SK-N-SH treated with all-trans-retinoic acid at 6 μM for 48 hours (cell line): ENCODE measurements around the gene OR3A1.
"Not testable (repeated sequence)": the region's sequence is repeated elsewhere in the genome, so short reads cannot be mapped to it uniquely, and the experiment has no call there.

Source experiments
- ATAC-seq: fragments of 200-7000 bp; cut with Tn5 transposase; 3 replicates; pipeline ENCODE4 v1.9.1; 2020; ENCODE audit warnings: mild to moderate bottlenecking, moderate library complexity
- ARNTL ChIP-seq: fragments of 450-650 bp; formaldehyde crosslinking; IDR thresholded peaks from 2 replicates; pipeline ENCODE4 v1.5.0; 2020; ENCODE audit warnings: low read depth, mild to moderate bottlenecking, moderate library complexity, borderline replicate concordance
- BACH2 ChIP-seq: fragments of 250-450 bp; sonication (Bioruptor Pico); IDR thresholded peaks from 2 replicates; pipeline ENCODE4 v1.9.0; 2021; ENCODE audit warnings: mild to moderate bottlenecking, borderline replicate concordance
- CREB5 ChIP-seq: fragments of 250-450 bp; sonication (Bioruptor Pico); IDR thresholded peaks from 2 replicates; pipeline ENCODE4 v1.5.1; 2020; ENCODE audit warnings: low read depth, mild to moderate bottlenecking, moderate library complexity
- CSDC2 ChIP-seq: fragments of 250-450 bp; sonication (Bioruptor Pico); IDR thresholded peaks from 2 replicates; pipeline ENCODE4 v1.5.0; 2020; ENCODE audit warnings: mild to moderate bottlenecking, moderate library complexity
- ESRRG ChIP-seq: fragments of 250-450 bp; sonication (Bioruptor Pico); IDR thresholded peaks from 2 replicates; pipeline ENCODE4 v1.6.1; 2021; ENCODE audit warnings: mild to moderate bottlenecking
- GLIS3 ChIP-seq: fragments of 250-450 bp; sonication (Bioruptor Pico); IDR thresholded peaks from 2 replicates; pipeline ENCODE4 v1.5.0; 2020; ENCODE audit warnings: mild to moderate bottlenecking, moderate library complexity
- ISL1 ChIP-seq: fragments of 250-450 bp; sonication (Bioruptor Pico); IDR thresholded peaks from 2 replicates; pipeline ENCODE4 v2.1.2; 2022; ENCODE audit warnings: mild to moderate bottlenecking, moderate library complexity
- OSR1 ChIP-seq: fragments of 250-450 bp; sonication (Bioruptor Pico); IDR thresholded peaks from 2 replicates; pipeline ENCODE4 v1.8.0; 2022; ENCODE audit warnings: moderate library complexity, mild to moderate bottlenecking, inconsistent platforms
- PATZ1 ChIP-seq: fragments of 250-450 bp; sonication (Bioruptor Pico); IDR thresholded peaks from 2 replicates; pipeline ENCODE4 v1.8.0; 2020; ENCODE audit warnings: mild to moderate bottlenecking, moderate library complexity, borderline replicate concordance
- POU6F1 ChIP-seq: fragments of 250-450 bp; sonication (Bioruptor Pico); IDR thresholded peaks from 2 replicates; pipeline ENCODE4 v1.8.0; 2021; ENCODE audit warnings: low read depth, mild to moderate bottlenecking, moderate library complexity, borderline replicate concordance
- PPARA ChIP-seq: fragments of 250-450 bp; sonication (Bioruptor Pico); IDR thresholded peaks from 2 replicates; pipeline ENCODE4 v1.5.0; 2020; ENCODE audit warnings: mild to moderate bottlenecking, borderline replicate concordance
- TCF4 ChIP-seq: fragments of 250-450 bp; sonication (Bioruptor Pico); IDR thresholded peaks from 2 replicates; pipeline ENCODE4 v1.8.0; 2021; ENCODE audit warnings: mild to moderate bottlenecking, moderate library complexity, borderline replicate concordance
- TSHZ2 ChIP-seq: fragments of 250-450 bp; sonication (Bioruptor Pico); IDR thresholded peaks from 2 replicates; pipeline ENCODE4 v1.5.0; 2020; ENCODE audit warnings: mild to moderate bottlenecking, moderate library complexity
- ZC3H10 ChIP-seq: fragments of 250-450 bp; sonication (Bioruptor Pico); IDR thresholded peaks from 2 replicates; pipeline ENCODE4 v1.5.1; 2021; ENCODE audit warnings: mild to moderate bottlenecking, moderate library complexity
- ZFP3 ChIP-seq: fragments of 250-450 bp; sonication (Bioruptor Pico); IDR thresholded peaks from 2 replicates; pipeline ENCODE4 v1.5.0; 2020; ENCODE audit warnings: mild to moderate bottlenecking, moderate library complexity
- ZFP30 ChIP-seq: fragments of 450-650 bp; formaldehyde crosslinking; IDR thresholded peaks from 2 replicates; pipeline ENCODE4 v1.5.0; 2022; ENCODE audit warnings: mild to moderate bottlenecking, moderate library complexity
- ZNF565 ChIP-seq: fragments of 450-650 bp; formaldehyde crosslinking; conservative IDR thresholded peaks from 2 replicates; pipeline ENCODE4 v1.5.0; 2020; ENCODE audit warnings: low read depth, mild to moderate bottlenecking, moderate library complexity
- ZNF70 ChIP-seq: fragments of 450-650 bp; formaldehyde crosslinking; IDR thresholded peaks from 2 replicates; pipeline ENCODE4 v1.5.0; 2020; ENCODE audit warnings: mild to moderate bottlenecking, moderate library complexity
- ZNF8 ChIP-seq: fragments of 450-650 bp; formaldehyde crosslinking; IDR thresholded peaks from 2 replicates; pipeline ENCODE4 v1.5.0; 2020; ENCODE audit warnings: mild to moderate bottlenecking, moderate library complexity

The OR3A1 gene

GRCh38 chr17:3308603-3309002 lies 10.4 kb upstream of the OR3A1 start:
- no peak for ATAC-seq
- TF ChIP-seq CREB5 (CRISPR knock-in tag) (no peak), ZNF565 (CRISPR knock-in tag) (no peak), PPARA (CRISPR knock-in tag) (no peak), BACH2 (CRISPR knock-in tag) (no peak), PATZ1 (no peak), CSDC2 (CRISPR knock-in tag) (no peak)
- TF ChIP-seq, all 23 proteins: peak for 0

- no peak for ATAC-seq
- no peak for TF ChIP-seq ISL1
- TF ChIP-seq PATZ1, result no peak
- TF ChIP-seq ZC3H10 (CRISPR knock-in tag), result no peak
- TF ChIP-seq PPARA (CRISPR knock-in tag), result no peak
- TF ChIP-seq TSHZ2 (CRISPR knock-in tag), result no peak
- TF ChIP-seq OSR1 (CRISPR knock-in tag), result no peak
- no peak for TF ChIP-seq GLIS3 (CRISPR knock-in tag)
- TF ChIP-seq ZNF8 (CRISPR knock-in tag), result no peak
- no peak for TF ChIP-seq ZFP30
- TF ChIP-seq CREB5 (CRISPR knock-in tag), result no peak
These were observed 2.5 kb downstream of the OR3A1 start for GRCh38 chr17:3295632-3296031.

- ATAC-seq, result not testable (repeated sequence)
These were observed 4.6 kb downstream of the OR3A1 start for GRCh38 chr17:3293548-3293947.

GRCh38 chr17:3282901-3283300 lies 15.3 kb downstream of the OR3A1 start:
- no peak for TF ChIP-seq ARNTL (CRISPR knock-in tag)
- TF ChIP-seq ISL1, result no peak
- no peak for TF ChIP-seq ESRRG
- no peak for TF ChIP-seq ZNF70 (CRISPR knock-in tag)
- TF ChIP-seq POU6F1 (CRISPR knock-in tag), result no peak
- no peak for TF ChIP-seq ZFP3
- TF ChIP-seq TCF4 (CRISPR knock-in tag), result no peak
- ATAC-seq, result no peak
